Glomerular visceral epithelial cell (primary cell): ENCODE results near the gene RBM18.

Experiments
- DNase-seq: peaks from one replicate; pipeline ENCODE4 v3.0.0-alpha.2; 2016; ENCODE audit errors: extremely low spot score

The RBM18 gene

GRCh38 chr9:122221183-122221811 is 43.3 kb downstream of the RBM18 start:
- no peak for DNase-seq

DNA sequence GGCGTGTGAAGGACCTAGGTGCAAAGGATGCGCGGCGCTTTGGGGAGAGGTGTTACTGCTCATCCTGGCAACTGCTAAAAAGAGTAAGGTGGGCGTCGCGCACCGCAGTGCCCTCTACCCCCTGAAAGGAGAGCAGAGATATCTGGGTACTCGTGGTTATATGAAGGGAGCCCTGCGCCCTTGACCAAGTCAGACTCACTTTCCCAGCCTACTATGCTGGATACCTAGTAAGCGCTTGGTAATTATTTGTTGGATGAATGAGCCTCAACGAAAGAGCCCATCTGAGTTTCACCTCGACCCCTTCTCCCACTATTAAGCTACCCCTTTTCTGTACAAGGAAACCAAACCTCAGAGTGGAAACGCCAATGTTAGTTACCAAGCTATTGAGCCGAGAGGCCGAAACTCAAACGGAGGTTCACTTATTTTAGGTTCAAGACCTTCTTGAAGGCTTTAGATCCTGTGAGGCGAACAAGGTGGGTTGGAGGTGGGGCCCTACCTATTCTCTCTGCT is 43.9 kb downstream of the RBM18 start:
- no peak for DNase-seq

- DNase-seq, result no peak
These were observed 44.6 kb downstream of the RBM18 start for GRCh38 chr9:122219856-122220672.

DNA sequence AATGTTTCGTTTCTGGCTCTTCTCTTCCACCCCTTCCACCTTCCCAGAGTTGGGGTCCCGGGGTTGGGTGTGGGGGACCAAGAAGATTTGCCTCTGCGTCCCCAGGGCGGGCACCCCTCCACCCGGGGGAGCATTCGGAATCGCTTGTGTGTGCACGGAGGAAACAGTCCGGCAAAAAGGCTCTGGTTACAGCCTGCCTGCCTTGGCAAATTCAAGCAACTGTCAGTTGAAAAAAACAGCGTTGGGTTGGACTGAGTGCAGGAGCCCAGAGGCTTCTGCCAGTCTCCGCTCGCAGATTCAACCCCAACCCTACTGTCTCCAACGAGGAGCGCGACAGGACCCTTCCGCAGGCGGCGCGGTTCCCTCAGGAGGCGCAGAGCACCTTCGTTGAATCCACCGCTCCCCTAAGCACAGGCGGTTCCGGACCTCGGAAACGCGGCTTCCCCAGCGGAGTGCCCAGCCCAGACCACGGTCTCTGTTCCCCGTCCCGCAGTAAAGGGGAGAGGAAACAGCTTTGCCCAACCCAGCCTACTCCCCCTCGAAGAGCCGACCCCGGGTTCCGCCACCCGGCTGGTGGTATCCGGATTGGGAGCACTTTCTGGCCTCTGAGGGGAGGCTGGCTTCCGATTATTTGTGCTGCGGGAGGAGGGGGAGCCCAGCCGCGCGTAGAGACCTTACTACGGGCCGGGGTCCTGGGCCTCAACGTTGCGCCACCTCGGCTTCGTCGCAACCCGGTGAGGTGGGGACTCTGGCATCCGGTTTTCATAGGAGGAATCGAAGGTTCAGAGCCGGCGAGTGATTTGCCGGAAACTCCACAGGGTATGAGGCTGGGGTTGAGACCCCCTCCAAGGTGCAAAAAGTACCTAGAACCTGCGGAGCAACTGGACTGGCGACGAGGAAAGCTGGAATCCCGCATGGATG is 45.4 kb downstream of the RBM18 start:
- DNase-seq, result no peak

GRCh38 chr9:122218071-122218934 is 46.3 kb downstream of the RBM18 start:
- DNase-seq, result no peak

DNA sequence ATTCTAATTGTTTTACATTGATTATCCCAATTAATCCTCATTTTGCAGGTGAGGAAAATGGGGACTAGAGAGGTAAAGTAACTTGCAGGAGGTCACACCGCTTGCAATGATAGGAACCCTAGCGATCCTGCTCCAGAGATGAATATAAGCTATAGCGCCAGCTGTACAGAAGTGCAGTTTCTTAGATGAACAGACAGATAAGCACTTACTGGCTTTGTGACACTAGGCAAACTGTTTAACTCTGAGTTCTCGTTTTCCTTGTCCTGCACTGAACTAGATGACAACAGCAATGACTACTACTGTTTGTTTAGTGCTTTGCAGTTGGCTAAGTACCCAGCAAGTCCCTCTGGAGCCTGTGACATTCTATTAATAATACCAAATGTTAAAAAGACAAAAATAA is 47.0 kb downstream of the RBM18 start:
- DNase-seq, result no peak

DNA sequence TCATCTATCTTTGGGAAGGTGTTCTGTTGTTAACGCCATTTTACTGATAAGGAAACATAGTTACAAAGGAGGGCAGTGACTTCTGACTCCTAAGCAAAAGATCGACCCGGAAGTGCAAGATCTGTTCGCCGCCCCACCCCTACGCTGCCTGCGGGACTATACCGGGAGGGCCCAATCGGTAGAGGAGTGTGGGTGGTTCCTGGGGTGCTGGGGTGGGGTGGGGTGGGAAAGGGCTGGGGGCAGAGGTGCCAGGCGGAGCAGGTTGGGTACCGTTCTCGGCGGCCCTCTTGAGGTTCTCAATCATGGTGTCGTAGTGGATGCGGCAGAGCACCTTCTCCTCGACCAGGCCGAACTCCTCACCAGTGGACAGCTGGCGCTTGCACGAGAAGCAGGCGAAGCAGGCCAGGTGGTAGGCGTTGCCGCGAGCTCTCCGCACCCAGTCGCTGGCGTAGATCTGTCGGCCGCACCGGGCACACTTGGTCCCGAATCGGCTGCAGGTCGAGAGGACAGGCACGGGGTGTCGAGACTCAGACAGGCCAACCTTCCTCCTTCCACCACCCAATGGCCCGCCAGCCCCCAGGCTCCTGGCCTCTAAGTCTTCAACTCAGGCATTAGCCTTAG is 47.7 kb downstream of the RBM18 start:
- DNase-seq, result no peak

DNA sequence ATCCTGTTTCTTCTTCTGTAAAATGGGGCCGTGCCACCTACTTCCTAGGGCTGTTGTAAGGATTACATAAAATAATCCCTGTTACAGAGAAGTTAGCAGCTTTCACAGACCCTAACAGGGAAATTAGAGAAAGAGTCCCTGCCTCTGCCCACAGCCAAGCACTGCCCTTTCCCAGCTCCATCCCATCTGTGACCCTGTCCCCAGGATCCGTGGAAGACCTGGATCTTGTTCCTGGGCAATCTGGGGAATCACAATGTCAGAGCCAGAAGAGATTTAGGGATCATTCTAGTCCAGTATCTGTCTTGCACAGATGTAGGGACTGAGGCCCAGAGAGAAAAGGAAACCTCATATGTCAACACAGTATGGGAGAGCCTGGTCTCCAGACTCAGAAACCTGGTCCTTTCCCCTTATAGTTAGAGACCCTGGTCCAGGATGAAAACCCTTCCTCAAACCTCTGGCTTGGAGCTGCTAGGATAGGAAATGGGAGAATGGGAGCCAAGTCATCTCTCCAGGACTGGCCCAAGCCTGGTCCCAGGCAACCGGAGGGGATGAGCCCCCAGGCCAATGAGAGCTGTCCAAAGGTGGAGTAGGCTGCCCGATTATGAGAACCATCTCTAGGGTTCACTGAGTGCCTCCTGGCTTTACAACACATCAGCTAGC is 48.4 kb downstream of the RBM18 start:
- no peak for DNase-seq

- no peak for DNase-seq
These were observed 49.0 kb downstream of the RBM18 start for GRCh38 chr9:122215663-122216062.

GRCh38 chr9:122214507-122214906 is 50.1 kb downstream of the RBM18 start:
- DNase-seq, result no peak

DNA sequence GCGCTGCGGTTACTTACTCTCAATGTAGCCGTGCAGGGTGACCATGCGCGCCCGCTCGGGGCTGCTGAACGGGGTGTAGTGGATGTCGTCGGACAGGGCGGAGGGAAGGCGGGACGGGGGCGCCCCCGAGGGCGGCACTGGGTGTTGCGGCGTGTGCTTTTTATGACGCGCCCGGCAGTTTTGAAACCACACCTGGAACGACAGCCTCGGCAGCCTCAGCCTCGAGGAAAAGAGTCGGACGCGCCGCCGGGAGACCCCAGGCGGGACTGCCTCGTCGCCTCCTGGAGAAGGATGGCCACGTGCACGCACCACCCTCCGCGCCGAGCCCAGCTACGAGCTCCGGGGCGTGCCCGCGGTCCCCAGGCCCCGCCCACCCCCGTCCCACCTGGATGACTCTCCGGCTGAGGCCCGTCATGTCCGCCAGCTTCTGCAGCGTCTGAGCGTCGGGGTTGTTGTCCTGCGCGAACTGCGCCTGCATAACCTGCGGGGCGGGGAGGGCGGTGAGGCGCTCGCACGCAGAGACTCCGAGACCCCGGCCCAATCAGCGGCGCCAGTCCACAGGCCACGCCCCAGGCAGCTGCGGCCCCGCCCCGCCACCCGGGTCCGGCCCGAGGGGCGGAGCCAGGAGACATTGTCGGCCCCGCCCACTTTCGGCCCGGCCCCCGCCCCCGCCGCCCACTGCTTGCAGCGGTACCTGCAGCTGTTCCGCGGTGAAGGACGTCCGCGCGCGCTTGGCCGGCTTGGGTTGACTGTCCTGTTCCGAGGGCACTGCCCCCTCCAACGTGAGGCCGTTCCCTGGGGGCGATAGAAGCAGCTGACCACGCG is 50.8 kb downstream of the RBM18 start:
- DNase-seq, result peak; percentile 48

GRCh38 chr9:122213102-122213588 is 51.5 kb downstream of the RBM18 start:
- DNase-seq, result no peak

- DNase-seq, result no peak
These were observed 52.1 kb downstream of the RBM18 start for GRCh38 chr9:122212473-122213004.

GRCh38 chr9:122209451-122209850 is 55.2 kb downstream of the RBM18 start:
- no peak for DNase-seq

- DNase-seq, result no peak
These were observed 57.5 kb downstream of the RBM18 start for GRCh38 chr9:122207096-122207495.

DNA sequence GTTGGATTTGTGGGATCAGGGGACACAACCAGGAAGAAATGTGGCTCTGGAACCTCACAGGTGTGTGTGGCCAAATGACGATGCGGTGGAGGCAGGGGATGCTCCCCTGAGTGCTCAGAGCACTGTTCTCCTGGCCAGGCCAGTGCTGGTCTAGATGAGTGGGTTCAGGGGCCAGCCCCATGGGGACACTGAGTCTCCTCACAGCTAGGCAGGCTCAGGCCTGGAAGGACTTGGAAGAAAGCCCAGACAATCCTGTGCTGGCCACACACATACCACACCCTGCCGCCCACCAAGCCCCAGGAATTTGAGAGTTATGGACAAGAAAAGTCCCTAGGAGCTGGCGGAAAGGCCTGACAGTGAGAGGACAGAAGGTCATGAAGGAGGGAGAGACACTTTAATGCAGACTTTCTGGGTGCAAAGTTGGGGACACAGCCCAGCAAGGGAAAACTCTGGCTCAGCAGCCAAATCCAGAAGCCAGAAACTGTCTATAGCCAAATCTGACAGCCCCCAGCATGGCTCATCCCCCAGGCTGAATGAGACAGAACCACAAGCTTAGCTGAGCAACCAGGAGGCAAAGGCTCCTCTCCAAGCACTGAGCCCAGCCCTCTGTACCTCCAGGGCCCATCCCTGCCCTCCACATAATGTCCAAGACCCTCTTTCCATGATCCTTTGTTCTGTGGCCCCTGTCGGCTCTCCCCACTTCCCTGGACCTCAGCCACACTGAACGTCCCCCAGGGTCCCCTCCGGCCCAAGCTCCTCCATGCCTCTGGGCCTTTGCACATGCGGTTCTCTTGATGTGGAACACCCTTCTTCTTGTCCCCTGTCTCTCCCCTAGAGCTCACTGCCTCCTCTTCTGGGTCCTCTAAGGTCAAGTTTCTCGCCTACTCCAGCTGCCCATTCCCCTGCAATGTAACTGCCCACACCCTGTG is 58.3 kb downstream of the RBM18 start:
- DNase-seq, result peak; percentile 64

DNA sequence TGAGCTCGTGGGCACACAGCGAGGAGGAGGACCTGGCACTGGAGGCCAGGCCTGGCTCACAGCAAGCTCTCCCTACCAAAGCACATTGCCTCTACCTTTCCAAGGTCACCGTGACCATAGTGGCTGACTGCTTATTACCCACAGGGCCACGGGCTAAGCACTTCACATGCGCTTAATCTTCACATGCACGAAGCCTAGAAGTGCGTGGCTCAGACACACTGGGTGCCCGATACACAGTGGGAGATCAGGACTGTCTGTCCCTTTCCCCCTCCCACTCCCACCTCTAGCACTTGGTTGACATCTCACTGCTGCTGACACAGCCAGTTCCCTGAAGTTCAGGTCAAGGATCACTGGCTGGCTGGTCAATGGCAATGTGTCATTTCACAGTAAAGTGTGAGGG is 59.5 kb downstream of the RBM18 start:
- no peak for DNase-seq

DNA sequence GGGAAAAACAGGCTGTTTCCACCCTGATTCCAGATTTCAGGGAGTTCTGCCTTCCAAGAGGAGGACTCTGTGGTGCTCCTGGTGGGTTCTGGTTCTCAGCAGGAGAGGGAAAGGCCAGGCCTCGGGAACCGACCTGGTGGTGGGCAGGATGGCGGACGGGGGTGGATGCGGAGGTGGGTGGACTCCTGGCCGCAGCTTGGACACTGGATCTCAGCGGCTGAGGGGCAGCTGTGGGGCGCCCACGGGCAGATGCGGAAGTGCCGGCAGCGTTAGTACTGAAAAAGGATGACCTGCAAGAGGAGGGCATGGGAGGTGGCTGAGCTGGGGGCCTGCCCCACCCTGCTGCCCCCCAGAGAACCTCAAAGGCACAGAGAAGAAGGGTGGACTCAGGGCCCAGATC is 60.1 kb downstream of the RBM18 start:
- no peak for DNase-seq
